ENCODE measurements around the gene SSBP3. TPM values are rescaled to one million over a fixed set of nuclear protein-coding genes. Genes with fewer than 3 reads are reported as not detected.
"Not testable (repeated sequence)": the region's sequence is repeated elsewhere in the genome, so short reads cannot be mapped to it uniquely, and the experiment has no call there.

SSBP3 gene
- polyA plus RNA-seq, 1 donor = 52.0 TPM

DNA sequence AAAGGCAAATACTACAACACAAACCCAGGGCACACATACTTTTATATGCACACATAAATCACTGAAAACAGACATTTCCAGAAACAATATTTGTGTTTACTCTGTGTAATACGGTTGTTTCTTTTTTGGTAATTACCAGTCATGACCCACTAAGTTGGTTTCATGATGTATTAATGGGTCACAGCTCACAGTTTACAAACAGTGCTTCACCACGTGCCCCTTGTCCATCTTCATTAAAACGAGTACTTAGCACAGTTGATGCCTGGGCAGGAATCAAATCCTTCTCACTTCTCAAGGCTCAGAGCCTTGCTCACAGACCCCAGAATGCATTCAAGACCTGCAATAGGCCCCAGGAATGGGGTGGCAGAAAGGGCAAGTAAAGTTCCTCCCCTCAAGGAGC lies 13.8 kb downstream of the SSBP3 start:
- no peak for DNase-seq (ENCODE audit: low read depth)

- no peak for DNase-seq (ENCODE audit: low read depth)
Observed at GRCh38 chr1:54391450-54392209, 14.6 kb downstream of the SSBP3 start.

- no peak for DNase-seq (ENCODE audit: low read depth)
Observed at GRCh38 chr1:54390655-54391054, 15.5 kb downstream of the SSBP3 start.

- DNase-seq (ENCODE audit: low read depth) = not testable (repeated sequence)
Observed at GRCh38 chr1:54389608-54390007, 16.6 kb downstream of the SSBP3 start.

- DNase-seq (ENCODE audit: low read depth) = no peak
Observed at GRCh38 chr1:54387419-54387818, 18.8 kb downstream of the SSBP3 start.

DNA sequence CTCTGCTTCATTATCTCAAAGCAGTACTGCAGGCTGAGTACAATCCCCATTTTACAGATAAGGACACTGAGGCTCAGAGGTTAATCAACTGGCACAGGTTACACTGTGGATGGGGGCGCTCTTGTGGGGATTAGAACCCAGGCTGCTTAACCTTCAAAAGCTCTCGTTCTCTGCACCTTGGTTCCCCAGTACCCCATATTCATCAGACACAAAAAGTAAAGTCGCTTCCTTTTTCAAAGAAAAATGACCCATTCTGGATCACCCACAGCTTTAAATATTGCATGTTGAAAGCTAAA lies 20.5 kb downstream of the SSBP3 start:
- DNase-seq (ENCODE audit: low read depth) = no peak

DNA sequence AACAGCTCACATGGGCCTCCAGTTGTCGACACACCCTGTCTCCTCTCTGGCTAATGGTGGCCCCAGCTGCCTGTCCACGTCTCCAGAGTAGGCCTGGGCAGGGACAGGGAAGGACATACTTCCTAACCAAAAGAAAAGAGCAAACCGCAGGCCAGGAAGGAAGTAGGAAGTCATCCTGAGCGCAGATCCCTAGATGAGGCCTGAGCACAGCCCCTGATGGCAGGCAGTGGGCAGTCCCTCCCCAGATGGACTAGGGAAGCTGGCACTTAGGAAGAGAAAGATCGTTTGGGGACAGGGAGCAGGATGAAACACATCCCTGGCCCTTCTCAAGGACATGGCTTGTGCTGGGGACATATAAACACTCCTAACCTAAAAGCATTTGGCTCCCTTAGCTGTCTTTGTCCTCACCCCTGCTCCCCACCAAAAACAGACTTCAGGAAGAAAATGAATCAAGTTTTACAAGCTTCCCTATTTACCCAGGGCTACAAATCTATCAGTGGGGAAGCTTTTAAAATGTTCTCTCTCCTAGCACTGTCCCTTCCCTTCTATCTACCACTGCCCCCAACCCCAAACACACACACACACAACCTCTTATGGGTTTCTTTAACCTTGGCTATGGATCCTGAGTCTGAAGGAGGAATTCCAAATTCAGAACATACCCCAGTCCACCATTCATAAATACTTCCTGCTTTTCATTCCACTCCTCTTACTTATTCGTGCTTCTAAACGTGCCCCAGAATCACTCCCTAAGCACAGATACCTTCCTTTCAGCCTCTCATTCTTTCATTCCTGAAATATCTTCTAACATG lies 21.1 kb downstream of the SSBP3 start:
- no peak for DNase-seq (ENCODE audit: low read depth)

- DNase-seq (ENCODE audit: low read depth) = no peak
Observed at GRCh38 chr1:54384471-54384870, 21.7 kb downstream of the SSBP3 start.

GRCh38 chr1:54381524-54381923 lies 24.7 kb downstream of the SSBP3 start:
- no peak for DNase-seq (ENCODE audit: low read depth)

GRCh38 chr1:54380290-54380882 lies 25.8 kb downstream of the SSBP3 start:
- no peak for DNase-seq (ENCODE audit: low read depth)

- no peak for DNase-seq (ENCODE audit: low read depth)
Observed at GRCh38 chr1:54379555-54380289, 26.5 kb downstream of the SSBP3 start.

DNA sequence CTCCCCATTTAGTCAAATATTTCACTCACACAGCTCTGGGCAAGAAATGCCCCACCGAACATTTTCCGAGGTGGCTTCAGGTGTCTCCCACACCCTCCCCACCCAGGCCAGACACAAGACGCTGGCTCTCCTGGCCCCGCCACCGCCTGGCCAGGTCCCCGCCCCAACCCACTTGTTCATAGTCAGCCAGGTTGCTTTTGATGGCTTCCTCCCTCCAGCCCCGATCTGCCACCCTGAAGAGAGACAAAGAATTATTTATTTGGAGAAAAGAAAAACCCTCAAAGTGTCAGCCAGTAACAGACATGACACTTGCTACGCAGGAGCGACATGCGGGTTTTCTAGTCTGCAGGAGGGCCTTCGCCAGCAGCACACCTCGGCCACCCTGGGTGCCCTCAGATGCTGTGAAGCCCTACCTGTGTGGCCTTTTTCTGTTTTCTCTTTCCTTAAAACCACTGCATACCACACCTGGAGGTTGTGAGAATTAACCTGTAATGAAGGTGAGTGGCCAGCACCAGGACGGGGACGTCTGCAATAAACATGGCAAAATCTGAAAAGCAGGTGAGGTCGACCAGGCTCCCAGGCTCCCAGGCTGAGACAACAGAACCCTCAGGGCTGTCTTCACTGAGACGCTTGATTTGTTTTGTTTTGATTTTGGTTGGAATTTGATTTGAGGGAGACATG lies 27.2 kb downstream of the SSBP3 start:
- DNase-seq (ENCODE audit: low read depth) = no peak

DNA sequence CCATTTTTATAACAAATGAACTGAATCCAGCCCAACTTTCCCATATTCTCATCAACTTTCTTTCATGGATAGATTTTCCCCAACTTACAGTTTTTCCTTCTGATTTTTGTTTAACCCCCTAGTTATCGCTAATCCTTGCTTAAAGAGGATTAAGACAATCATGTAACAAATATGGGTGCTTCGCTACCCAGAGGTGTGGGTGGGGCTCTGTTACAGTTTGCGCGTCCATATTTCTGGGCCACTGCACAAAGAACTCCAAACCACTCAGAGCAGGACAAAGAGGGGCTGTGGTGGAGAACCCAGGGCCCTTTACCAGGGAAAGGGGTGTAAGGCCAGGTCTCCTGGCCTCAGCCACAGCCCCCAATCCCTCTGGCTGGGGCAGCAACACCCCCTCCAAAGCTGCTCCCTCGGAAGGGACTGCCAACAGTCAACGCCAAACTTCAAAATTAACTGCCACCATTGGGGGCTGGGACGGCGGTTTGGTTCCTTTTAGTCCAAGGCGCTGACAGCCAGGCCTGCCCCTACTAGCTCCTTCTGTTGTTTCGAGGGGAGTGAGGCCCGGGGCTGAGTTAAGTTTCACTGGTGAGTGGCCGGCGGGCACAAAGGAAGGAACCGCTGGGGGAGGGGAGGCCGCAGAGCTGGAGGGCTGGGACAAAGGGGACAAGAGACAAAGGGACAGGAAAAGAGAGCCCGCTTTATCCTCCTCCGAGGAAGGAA lies 27.9 kb downstream of the SSBP3 start:
- no peak for DNase-seq (ENCODE audit: low read depth)

GRCh38 chr1:54377040-54377691 lies 29.0 kb downstream of the SSBP3 start:
- DNase-seq (ENCODE audit: low read depth) = no peak

- no peak for DNase-seq (ENCODE audit: low read depth)
Observed at GRCh38 chr1:54376430-54377039, 29.7 kb downstream of the SSBP3 start.

DNA sequence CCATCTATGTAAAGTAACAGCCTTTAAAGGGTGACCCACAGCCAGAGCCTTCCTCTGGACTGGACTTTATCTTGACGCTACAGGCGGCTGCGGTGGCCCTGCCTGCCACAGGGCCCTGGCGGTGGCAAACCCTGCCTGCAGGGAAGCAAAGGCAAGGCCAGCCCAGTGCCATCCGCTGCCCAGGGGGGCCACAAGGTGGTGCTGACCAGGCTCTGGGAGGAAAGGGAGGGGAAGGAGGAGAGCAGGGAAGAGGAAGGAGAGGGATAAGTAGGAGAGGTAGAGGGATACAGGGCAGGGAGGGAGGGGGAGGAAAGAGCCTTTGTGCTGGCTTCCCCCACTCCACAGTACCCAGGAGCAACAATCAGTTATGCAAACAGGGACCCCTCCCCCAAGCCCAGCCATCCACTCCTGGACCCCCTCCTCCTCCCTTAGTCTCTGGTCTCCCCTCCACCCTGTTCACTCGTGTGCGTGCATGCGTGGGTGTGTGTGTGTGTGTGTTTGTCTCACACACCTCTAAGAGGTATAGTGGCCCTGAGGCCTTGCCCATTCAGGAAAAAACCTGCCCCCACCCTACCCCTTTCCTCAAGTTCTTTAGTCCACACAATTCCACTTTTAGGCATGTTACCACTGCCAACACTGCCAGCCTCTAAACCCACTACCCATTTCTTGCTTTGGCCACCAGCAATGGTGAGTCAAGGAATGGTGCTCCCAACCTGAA lies 30.3 kb downstream of the SSBP3 start:
- DNase-seq (ENCODE audit: low read depth) = no peak

- no peak for DNase-seq (ENCODE audit: low read depth)
Observed at GRCh38 chr1:54375298-54375697, 30.9 kb downstream of the SSBP3 start.

DNA sequence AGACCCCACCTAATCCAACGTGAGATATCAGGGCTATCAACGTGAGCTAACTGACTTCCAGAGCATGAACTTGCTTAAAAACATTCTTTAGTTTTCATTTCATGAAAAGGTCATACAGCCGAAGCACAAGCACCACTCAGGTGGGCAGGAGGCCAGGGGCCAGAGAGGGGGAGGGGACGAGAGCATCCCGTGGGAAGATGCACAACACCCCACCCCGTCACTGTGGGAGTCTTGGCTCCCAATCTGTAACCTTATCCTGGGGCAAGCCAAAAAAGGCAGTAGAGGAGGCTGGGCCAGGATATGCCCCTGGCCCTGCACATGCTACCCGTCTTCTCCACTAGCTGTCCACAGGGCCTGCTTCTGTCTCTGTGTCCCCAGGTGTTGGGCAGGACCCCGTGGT lies 31.4 kb downstream of the SSBP3 start:
- no peak for DNase-seq (ENCODE audit: low read depth)

DNA sequence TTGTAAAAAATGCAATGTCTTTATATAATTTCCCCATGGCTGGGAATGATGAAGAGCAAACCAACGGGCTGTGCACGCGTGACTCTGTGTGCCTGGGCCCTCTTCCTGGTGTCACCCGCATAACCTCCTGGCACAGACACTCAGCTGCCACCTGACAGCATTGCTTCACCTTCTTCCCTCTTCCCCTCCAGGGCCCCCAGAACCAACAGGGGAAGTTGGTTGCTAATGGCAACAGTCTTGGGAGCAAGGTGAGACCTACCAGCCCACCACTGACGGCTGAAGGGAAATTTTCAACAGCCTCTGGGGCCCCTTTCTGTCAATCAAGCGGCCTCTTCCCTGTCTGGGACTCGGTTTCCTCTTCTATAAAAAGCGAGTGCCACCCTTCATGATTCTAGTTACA lies 33.2 kb downstream of the SSBP3 start:
- DNase-seq (ENCODE audit: low read depth) = no peak

DNA sequence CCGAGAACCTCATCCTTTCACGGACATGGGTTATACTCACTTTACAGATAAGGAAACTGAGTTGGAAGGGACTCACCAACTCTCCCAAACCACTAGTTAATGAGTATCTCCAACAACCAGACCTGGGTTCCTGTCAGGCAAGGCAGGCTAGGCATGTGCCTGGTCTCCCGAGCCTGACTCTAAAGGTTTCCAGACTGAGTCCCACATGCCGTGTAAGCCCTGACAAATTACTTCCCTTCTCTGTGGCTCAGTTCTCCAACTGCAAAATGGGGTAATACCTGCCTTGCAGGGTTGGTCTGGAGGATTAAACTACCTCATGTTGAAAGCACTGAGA lies 34.3 kb downstream of the SSBP3 start:
- DNase-seq (ENCODE audit: low read depth) = no peak
